HUDEP-2 (cell line): Measurements from ENCODE around the gene ZNF146.
A peak's percentile ranks its signal among the peaks of the same experiment; 100 is the strongest.
"Not testable (repeated sequence)": the region's sequence is repeated elsewhere in the genome, so short reads cannot be mapped to it uniquely, and the experiment has no call there.

Experiments used
- DNase-seq, 76 experiments: peaks; one replicate each; lab custom pipeline; 2025; ENCODE audit not compliant: unreplicated experiment in 76 of 76; lab: John Stamatoyannopoulos, UW

The ZNF146 gene

GRCh38 chr19:36214386-36215275 lies at the start of gene ZNF146, which contains the start of gene ZNF565:
Gene ZNF146 (plus strand): TSS chr19:36215106. CDS start chr19:36236441, 21,335 bp downstream.
Gene ZNF565 (minus strand): TSS chr19:36214665. CDS start chr19:36201985, 12,680 bp downstream.
- peak; percentile 84 to 100 (median 98) for DNase-seq

- DNase-seq = no peak
Observed at GRCh38 chr19:36169084-36169760, 45.7 kb upstream of the ZNF146 start.

DNA sequence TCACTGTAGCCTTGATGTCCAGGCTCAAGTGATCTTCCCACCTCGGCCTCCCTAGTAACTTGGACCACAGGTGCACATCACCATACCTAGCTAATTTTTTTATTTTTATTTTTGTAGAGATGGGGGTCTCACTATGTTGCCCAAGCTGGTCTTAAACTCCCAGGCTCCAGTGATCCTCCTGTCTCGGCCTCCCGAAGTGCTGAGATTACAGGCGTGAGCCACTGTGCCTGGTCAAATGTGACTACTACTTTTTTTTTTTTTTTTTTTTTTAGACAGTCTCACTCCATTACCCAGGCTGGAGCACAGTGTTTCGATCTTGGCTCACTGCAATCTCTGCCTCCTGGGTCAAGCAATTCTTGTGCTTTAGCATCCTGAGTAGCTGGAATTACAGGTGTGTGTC lies 42.1 kb upstream of the ZNF146 start:
- no peak for DNase-seq

DNA sequence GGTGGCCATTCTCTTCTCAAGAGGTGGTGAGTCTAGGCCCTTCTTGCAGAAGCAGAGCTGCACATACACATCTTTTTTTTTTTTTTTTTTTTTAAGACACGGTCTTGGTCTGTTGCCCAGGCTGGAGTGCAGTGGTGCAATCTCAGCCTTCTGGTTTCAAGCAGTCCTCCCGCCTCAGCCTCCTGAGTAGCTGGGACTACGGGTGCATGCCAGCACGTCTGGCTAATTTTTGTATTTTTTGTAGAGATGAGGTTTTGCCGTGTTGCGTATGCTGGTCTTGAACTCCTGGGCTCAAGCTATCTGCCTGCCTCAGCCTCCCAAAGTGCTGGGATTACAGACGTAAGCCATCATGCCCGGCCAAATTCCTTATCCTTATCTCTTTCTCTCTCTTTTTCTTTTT lies 41.1 kb upstream of the ZNF146 start:
- DNase-seq = not testable (repeated sequence)

DNA sequence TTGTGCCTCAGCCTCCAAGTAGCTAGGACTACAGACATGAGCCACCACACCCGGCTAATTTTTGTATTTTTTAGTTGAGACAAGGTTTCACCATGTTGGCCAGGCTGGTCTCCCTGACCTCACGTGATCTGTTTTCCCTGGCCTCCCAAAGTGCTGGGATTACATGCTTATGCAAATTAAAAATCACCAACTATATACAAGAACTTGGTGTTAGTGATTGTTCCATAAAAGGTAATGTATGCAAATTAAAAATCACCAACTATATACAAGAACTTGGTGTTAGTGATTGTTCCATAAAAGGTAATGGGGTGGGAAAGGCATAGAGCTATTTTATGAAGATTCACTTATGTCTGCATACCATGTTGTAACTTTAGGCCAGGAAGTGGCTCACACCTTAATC lies 35.8 kb upstream of the ZNF146 start:
- DNase-seq = not testable (repeated sequence)

GRCh38 chr19:36182612-36183244 lies 32.2 kb upstream of the ZNF146 start:
- no peak for DNase-seq

GRCh38 chr19:36183245-36183628 lies 31.7 kb upstream of the ZNF146 start:
- DNase-seq = no peak

DNA sequence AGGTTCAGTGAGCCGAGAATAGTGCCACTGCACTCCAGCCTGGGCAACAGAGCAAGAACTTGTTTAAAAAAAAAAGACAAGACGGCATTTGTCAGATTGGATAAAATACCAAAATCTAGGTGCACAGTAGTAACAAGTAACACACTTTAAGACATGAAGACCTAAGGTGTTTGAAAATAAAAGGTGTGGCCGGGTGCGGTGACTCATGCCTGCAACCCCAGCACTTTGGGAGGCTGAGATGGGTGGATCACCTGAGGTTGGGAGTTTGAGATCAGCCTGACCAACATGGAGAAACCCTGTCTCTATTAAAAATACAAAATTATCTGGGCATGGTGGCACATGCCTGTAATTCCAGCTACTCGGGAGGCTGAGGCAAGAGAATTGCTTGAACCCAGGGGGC lies 28.2 kb upstream of the ZNF146 start:
- DNase-seq = not testable (repeated sequence)

- DNase-seq = no peak
Observed at GRCh38 chr19:36196249-36196648, 18.7 kb upstream of the ZNF146 start.

DNA sequence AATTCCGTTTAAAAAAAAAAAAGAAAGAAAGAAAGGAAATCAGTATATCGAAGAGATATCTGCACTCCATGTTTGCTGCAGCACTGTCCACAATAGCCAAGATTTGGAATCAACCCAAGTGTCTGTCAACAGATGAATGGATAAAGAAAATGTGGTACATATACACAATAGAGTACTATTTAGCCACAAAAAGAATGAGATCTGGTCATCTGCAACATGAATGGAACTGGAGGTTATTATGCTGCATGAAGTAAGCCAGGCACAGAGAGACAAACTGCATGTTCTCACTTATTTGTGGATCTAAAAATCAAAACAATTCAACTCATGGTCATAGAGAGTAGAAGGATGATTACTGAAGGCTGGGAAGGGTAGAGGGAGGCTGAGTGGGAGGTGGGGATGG lies 16.8 kb upstream of the ZNF146 start:
- no peak for DNase-seq

DNA sequence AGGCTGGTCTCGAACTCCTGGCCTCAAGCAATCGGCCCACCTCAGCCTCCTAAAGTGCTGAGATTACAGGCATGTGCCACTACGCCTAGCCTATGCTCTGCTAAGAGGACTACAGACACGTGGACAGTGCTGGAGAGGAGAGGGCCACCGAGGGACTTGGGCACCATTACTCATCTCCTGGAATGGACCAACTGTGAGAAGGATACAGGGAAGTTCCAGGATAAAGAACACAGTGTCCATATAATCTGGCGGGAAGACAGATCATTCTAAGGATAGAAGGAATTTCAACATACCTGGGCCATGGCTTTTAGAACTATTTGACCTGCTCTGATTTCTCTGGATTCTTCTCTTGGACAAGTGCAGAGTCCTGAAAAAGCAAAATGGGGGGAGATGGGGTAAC lies 13.2 kb upstream of the ZNF146 start:
- DNase-seq = no peak

DNA sequence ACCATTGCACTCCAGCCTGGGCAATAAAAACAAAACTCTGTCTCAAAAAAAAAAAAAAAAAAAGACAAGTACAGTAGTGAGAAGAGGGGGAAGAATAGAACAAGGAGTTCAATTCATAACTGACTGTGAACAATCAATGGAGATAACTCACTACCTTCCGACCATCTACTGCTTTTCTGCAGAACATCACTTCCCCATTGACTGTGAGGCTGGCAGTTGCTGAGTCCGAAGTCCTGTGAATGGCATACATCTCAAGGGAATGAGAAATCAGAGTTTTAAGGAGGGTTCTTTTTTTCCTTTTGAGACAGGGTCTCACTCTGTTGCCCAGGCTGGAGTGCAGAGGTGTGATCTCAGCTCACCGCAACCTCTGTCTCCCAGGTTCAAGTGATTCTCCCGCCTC lies 11.6 kb upstream of the ZNF146 start:
- DNase-seq = no peak

GRCh38 chr19:36207605-36208252 lies 7.2 kb upstream of the ZNF146 start:
- no peak for DNase-seq

DNA sequence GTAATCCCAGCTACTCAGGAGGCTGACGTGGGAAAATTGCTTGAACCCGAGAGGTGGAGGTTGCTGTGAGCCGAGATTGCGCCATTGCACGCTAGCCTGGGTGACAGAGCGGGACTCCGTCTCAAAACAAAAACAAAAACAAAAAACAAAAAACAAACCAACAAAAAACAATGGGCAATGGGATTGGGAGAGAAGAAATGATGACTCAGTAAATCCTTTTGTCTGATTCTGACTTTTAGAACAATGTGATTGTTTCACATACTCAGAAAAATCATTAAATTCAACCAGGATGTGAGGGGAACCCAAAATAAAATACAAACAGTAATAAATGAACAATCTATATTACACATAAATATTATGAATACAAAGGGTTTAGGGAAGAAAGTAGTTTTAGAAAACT lies 5.5 kb upstream of the ZNF146 start:
- DNase-seq = no peak

GRCh38 chr19:36210497-36210896 lies 4.4 kb upstream of the ZNF146 start:
- DNase-seq = no peak

DNA sequence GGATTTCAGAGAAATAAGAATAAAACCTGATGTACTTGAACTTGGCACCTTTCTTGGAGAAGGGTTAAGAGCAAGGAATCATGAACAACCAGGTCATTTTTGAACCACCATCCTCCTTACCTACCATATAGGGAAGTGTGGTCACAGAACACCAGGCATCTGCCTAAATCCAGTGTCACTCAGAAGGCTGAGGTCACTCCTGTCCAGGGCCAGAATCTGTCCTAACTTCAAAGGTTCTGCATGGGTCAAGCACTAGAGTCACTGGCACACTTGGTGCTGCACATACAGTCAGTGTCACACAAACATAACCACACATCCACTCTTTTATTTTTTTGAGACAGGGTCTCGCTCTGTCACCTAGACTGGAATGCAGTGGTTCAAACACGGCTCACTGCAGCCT lies 2.0 kb upstream of the ZNF146 start:
- DNase-seq = no peak

DNA sequence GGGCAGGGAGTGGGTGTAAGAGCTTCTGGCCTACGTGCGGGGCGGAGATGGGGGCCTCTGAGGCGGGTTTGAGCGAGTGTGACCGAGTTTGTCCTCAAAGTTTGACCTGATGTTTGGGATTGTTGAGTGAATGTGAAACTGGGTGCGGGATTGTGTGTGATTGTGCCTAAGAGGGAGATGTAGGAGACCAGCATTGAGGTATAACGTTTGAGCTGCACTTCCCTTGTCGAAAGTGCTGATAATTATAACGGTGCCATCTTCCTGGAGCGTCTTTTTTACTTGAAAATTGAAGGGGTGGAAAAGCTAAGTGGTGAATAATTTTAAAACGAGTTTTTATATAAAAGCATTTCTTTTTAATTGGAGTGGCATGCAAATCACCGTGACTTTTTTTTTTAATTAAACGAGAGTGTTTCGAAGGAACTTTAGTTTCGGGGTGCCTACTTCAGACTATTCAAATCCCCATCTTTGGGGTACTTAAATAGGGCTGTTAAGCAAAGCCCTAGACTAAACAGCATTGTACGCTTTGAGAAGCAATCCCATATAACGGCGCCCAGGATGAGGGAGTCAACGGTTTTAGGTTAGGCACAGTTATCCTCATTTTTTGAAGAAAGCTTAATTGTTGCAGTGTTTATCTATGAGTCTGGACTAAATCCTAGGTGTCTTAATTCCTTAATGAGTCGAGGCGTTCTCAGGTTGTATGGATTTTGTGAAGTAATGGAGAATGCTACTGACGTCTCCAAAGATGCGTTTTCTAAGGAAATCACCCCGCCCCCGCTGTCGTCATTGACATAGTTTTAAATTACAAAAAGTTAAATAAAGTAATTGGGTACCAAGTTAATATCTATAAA lies 594 bp downstream of the ZNF146 start:
- peak in 15 of 76 experiments; percentile 4 to 51 (median 20) for DNase-seq

GRCh38 chr19:36221474-36221873 lies 6.6 kb downstream of the ZNF146 start:
- DNase-seq = no peak

DNA sequence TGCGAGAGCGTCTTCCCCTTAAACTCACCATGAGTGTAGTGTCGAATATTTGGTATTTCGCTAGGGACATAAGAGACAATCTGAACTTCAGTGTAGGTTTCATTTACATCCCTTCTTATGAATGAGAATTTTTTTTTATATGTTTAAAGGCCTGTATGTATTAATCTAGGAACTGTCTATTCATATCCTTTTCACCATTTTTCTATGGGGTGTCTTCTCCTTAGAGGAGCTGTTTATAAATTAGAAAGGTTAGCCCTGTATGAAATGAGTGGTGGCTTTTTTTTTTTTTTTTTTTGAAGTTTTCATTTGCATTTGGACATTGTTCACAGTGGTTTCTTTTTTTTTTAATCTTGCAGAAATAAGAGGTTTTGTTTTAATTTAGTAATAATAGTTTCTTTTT lies 7.6 kb downstream of the ZNF146 start:
- DNase-seq = no peak
